ENCODE measurements around the gene SH2B3. TPM values are rescaled to one million over a fixed set of nuclear protein-coding genes. Genes with fewer than 3 reads are reported as not detected.

The SH2B3 gene
- total and polyA plus RNA-seq, 2 experiments from 2014 or later, result 9.4 to 42.8 TPM

GRCh38 chr12:111446631-111447570 lies 41.2 kb downstream of the SH2B3 start:
- Histone ChIP-seq H3K9ac (no peak overlapping the region), H3K4me3 (no peak overlapping the region), H3F3A (ENCODE audit: insufficient read depth) (peaks cover 95% of the 10 kb centered on the region), H3K27me3 (replicated peaks; ENCODE audit: insufficient read depth) (no peaks in the 10 kb centered on the region), H3K4me1 (ENCODE audit: insufficient read depth) (peaks cover 19% of the 10 kb centered on the region), H3K4me2 (ENCODE audit: unreplicated experiment) (no peak overlapping the region), H3K79me2 (ENCODE audit: insufficient read depth) (peaks cover 71% of the 10 kb centered on the region), H4K20me1 (ENCODE audit: insufficient read depth) (peaks cover 3% of the 10 kb centered on the region; the same call in 1 of the 2 replicates), H3K27ac (peak overlapping the region; percentile 63), H2AFZ (no peak overlapping the region), H3K9me3 (ENCODE audit: low read depth) (no peaks in the 10 kb centered on the region), H3K9me2 (ENCODE audit: insufficient read depth) (no peaks in the 10 kb centered on the region), H3K36me3 (ENCODE audit: low read depth) (peaks cover 38% of the 10 kb centered on the region)
- in situ Hi-C loops (cut with MboI), result no loop called here
- no peak for DNase-seq
- WGBS, 2 experiments (ENCODE audit: low coverage in 1 of 2, low lambda C conversion rate in 2 of 2, missing lambda C conversion rate in 2 of 2), result 95% methylated on average over 19 to 20 of the region's 20 CpGs
- TF ChIP-seq EZH2 (IDR thresholded peaks at IDR 0.05; ENCODE audit: insufficient read depth, poor library complexity, severe bottlenecking) (no peak), EZH2phosphoT487 (IDR thresholded peaks at IDR 0.05; ENCODE audit: insufficient read depth, low read depth) (no peak)

- H3K79me2 ChIP-seq (ENCODE audit: insufficient read depth), result peaks cover 63% of the 10 kb centered on the region
- no peak overlapping the region for H3K4me2 ChIP-seq (ENCODE audit: unreplicated experiment)
- no peaks in the 10 kb centered on the region for H3K27me3 ChIP-seq (replicated peaks; ENCODE audit: insufficient read depth)
- in situ Hi-C loops (cut with MboI), result no loop called here
- H3K4me3 ChIP-seq, result no peak overlapping the region
- H2AFZ ChIP-seq, result no peak overlapping the region
- TF ChIP-seq EZH2 (IDR thresholded peaks at IDR 0.05; ENCODE audit: insufficient read depth, poor library complexity, severe bottlenecking) (no peak), EZH2phosphoT487 (IDR thresholded peaks at IDR 0.05; ENCODE audit: insufficient read depth, low read depth) (no peak)
- H3K27ac ChIP-seq, result 0 out of 2 replicates have a peak overlapping the region, but pooled peaks have one; percentile 30
- H3K9ac ChIP-seq, result no peak overlapping the region
- peaks cover 3% of the 10 kb centered on the region; the same call in 1 of the 2 replicates for H4K20me1 ChIP-seq (ENCODE audit: insufficient read depth)
- peaks cover 19% of the 10 kb centered on the region for H3K4me1 ChIP-seq (ENCODE audit: insufficient read depth)
- no peaks in the 10 kb centered on the region for H3K9me3 ChIP-seq (ENCODE audit: low read depth)
- H3K36me3 ChIP-seq (ENCODE audit: low read depth), result peaks cover 44% of the 10 kb centered on the region
- peaks cover 96% of the 10 kb centered on the region for H3F3A ChIP-seq (ENCODE audit: insufficient read depth)
- H3K9me2 ChIP-seq (ENCODE audit: insufficient read depth), result no peaks in the 10 kb centered on the region
- 89% methylated on average over 21 to 28 of the region's 28 CpGs for WGBS, 2 experiments (ENCODE audit: low coverage in 1 of 2, low lambda C conversion rate in 2 of 2, missing lambda C conversion rate in 2 of 2)
- DNase-seq, result no peak
Measured at GRCh38 chr12:111447571-111448265, 42.0 kb downstream of the SH2B3 start.

DNA sequence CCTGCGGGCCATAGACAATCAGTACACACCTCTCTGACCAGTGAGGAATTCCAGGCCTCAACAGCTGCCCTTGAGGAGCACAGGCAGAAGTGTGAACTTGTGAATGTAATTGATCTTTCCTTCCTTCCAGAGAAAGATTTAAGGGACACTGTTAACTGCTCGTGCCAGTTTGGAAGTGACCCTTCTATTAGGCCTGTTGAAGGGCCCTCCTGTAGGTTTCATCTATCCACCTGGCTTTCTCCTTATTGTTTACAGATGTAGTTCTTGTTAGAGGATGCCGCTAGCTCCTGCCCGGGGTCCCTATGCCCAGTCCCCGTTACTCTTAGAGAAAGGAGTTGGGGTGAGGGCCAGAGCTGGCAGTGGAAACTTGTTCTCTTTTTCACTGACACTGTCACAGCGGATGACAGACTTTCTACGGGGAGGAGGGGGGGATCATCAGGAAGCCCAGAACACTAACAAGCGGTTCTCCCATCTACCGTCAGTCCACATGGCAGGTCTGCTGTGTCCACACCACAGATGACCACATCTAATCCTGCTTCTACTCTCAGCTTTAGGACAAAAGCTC lies 42.6 kb downstream of the SH2B3 start:
- Histone ChIP-seq H3K27ac (0 out of 2 replicates have a peak overlapping the region, but pooled peaks have one; percentile 30), H3K4me3 (no peak overlapping the region), H3K4me1 (ENCODE audit: insufficient read depth) (peaks cover 15% of the 10 kb centered on the region), H2AFZ (no peak overlapping the region), H3K36me3 (ENCODE audit: low read depth) (peaks cover 47% of the 10 kb centered on the region), H3F3A (ENCODE audit: insufficient read depth) (peaks cover 94% of the 10 kb centered on the region), H3K9me3 (ENCODE audit: low read depth) (no peaks in the 10 kb centered on the region), H3K27me3 (replicated peaks; ENCODE audit: insufficient read depth) (no peaks in the 10 kb centered on the region), H3K9ac (no peak overlapping the region), H3K9me2 (ENCODE audit: insufficient read depth) (no peaks in the 10 kb centered on the region), H4K20me1 (ENCODE audit: insufficient read depth) (peaks cover 3% of the 10 kb centered on the region; the same call in 1 of the 2 replicates), H3K79me2 (ENCODE audit: insufficient read depth) (peaks cover 56% of the 10 kb centered on the region), H3K4me2 (ENCODE audit: unreplicated experiment) (no peak overlapping the region)
- DNase-seq, result no peak
- in situ Hi-C loops (cut with MboI), result no loop called here
- TF ChIP-seq EZH2 (IDR thresholded peaks at IDR 0.05; ENCODE audit: insufficient read depth, poor library complexity, severe bottlenecking), result no peak
- no peak for TF ChIP-seq EZH2phosphoT487 (IDR thresholded peaks at IDR 0.05; ENCODE audit: insufficient read depth, low read depth)
- WGBS, 2 experiments (ENCODE audit: low coverage in 1 of 2, low lambda C conversion rate in 2 of 2, missing lambda C conversion rate in 2 of 2), result 71 to 77% methylated on average over 9 of the region's 9 CpGs

Measured in GM23248 (cell line).